HEK293 (cell line): Measurements from ENCODE around the gene SLC13A3.

Experiments
- CTCF ChIP-seq: fragments of 450-650 bp; formaldehyde crosslinking; IDR thresholded peaks from 2 replicates; pipeline ENCODE4 v1.5.1; 2016; ENCODE audit warnings: missing biosample characterization, missing genetic modification characterization
- RBAK ChIP-seq: fragments of 450-650 bp; formaldehyde crosslinking; IDR thresholded peaks from 2 replicates; pipeline ENCODE4 v1.5.1; 2016; ENCODE audit warnings: missing biosample characterization, missing genetic modification characterization
- YY1 ChIP-seq: fragments of 450-650 bp; formaldehyde crosslinking; IDR thresholded peaks from 2 replicates; pipeline ENCODE4 v1.5.1; 2018; ENCODE audit warnings: missing biosample characterization, missing genetic modification characterization
- ZBTB20 ChIP-seq: fragments of 450-650 bp; formaldehyde crosslinking; IDR thresholded peaks from 2 replicates; pipeline ENCODE4 v1.5.1; 2016; ENCODE audit warnings: missing biosample characterization, missing genetic modification characterization
- ZNF202 ChIP-seq: fragments of 450-650 bp; formaldehyde crosslinking; IDR thresholded peaks from 2 replicates; pipeline ENCODE4 v1.5.1; 2016; ENCODE audit warnings: missing biosample characterization, missing genetic modification characterization, borderline replicate concordance
- ZNF24 ChIP-seq: fragments of 450-650 bp; formaldehyde crosslinking; IDR thresholded peaks from 2 replicates; pipeline ENCODE4 v1.5.1; 2016; ENCODE audit warnings: missing biosample characterization, missing genetic modification characterization
- ZNF274 ChIP-seq, 2 experiments: fragments of 200-500 bp in 1 of 2; fragments of 450-650 bp in 1 of 2; sonication (Bioruptor generic) in 1 of 2; formaldehyde crosslinking in 1 of 2; IDR thresholded peaks; 2 replicates each; pipeline versions ENCODE4 v1.5.1 to v1.6.1; 2014 to 2016; ENCODE audit warnings: borderline replicate concordance in 1 of 2, inconsistent platforms in 1 of 2, low read length in 1 of 2, missing biosample characterization in 1 of 2, missing genetic modification characterization in 1 of 2
- ZNF530 ChIP-seq: fragments of 450-650 bp; formaldehyde crosslinking; IDR thresholded peaks from 2 replicates; pipeline ENCODE4 v1.5.1; 2016; ENCODE audit warnings: low read depth, missing biosample characterization, missing genetic modification characterization
- ZNF580 ChIP-seq: fragments of 450-650 bp; formaldehyde crosslinking; IDR thresholded peaks from 2 replicates; pipeline ENCODE4 v1.5.1; 2016; ENCODE audit warnings: missing biosample characterization, missing genetic modification characterization
- ZNF768 ChIP-seq: fragments of 450-650 bp; formaldehyde crosslinking; IDR thresholded peaks from 2 replicates; pipeline ENCODE4 v1.5.1; 2018; ENCODE audit warnings: missing biosample characterization, mild to moderate bottlenecking, missing genetic modification characterization
- ZSCAN4 ChIP-seq: fragments of 450-650 bp; formaldehyde crosslinking; IDR thresholded peaks from 2 replicates; pipeline ENCODE4 v1.5.1; 2017; ENCODE audit warnings: missing biosample characterization, missing genetic modification characterization

- TF ChIP-seq ZNF580 (tag by site-specific recombination) = no peak
- no peak for TF ChIP-seq CTCF (tag by site-specific recombination)
- no peak for TF ChIP-seq ZBTB20 (tag by site-specific recombination)
- no peak for TF ChIP-seq ZNF768 (tag by site-specific recombination)
- TF ChIP-seq ZNF24 = no peak
- TF ChIP-seq ZNF274 (IDR thresholded peaks at IDR 0.05; ENCODE audit: low read length) = no peak
- no peak for TF ChIP-seq ZNF274 (tag by site-specific recombination; IDR thresholded peaks at IDR 0.05; ENCODE audit: borderline replicate concordance)
- no peak for TF ChIP-seq ZSCAN4 (tag by site-specific recombination)
- no peak for TF ChIP-seq ZNF530 (tag by site-specific recombination)
- TF ChIP-seq ZNF202 = no peak
- no peak for TF ChIP-seq RBAK (tag by site-specific recombination)
- no peak for TF ChIP-seq YY1 (tag by site-specific recombination)
Measured at GRCh38 chr20:46541229-46541935, 109.9 kb downstream of the SLC13A3 start.
